ENCODE results near the gene KLRB1.
"Not testable (repeated sequence)": the region's sequence is repeated elsewhere in the genome, so short reads cannot be mapped to it uniquely, and the experiment has no call there.

DNA sequence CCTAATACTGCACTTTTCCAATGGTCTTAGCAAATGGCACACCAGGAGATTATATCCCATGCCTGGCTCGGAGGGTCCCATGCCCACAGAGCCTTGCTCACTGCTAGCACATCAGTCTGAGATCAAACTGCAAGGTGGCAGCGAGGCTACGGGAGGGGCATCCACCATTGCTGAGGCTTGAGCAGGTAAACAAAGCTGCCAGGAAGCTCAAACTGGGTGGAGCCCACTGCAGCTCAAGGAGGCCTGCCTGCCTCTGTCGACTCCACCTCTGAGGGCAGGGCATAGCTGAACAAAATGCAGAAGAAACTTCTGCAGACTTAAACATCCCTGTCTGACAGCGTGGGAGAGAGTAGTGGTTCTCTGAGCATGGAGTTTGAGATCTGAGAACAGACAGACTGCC, 2.9 kb upstream of the KLRB1 start:
- not testable (repeated sequence) for TF ChIP-seq POLR2A (IDR thresholded peaks at IDR 0.05; ENCODE audit: low read length); GATA1 (IDR thresholded peaks at IDR 0.05; ENCODE audit: low read depth, low read length)
